HG02981 (cell line): Measurements from ENCODE around the gene NDC80.
"Not testable (repeated sequence)": the region's sequence is repeated elsewhere in the genome, so short reads cannot be mapped to it uniquely, and the experiment has no call there.

Experiments used
- ATAC-seq: cut with Tn5 transposase; IDR thresholded peaks from one replicate; pipeline ENCODE4 v1.9.1; 2021; ENCODE audit warnings: mild to moderate bottlenecking, moderate library complexity; ENCODE audit not compliant: unreplicated experiment

Gene NDC80

DNA sequence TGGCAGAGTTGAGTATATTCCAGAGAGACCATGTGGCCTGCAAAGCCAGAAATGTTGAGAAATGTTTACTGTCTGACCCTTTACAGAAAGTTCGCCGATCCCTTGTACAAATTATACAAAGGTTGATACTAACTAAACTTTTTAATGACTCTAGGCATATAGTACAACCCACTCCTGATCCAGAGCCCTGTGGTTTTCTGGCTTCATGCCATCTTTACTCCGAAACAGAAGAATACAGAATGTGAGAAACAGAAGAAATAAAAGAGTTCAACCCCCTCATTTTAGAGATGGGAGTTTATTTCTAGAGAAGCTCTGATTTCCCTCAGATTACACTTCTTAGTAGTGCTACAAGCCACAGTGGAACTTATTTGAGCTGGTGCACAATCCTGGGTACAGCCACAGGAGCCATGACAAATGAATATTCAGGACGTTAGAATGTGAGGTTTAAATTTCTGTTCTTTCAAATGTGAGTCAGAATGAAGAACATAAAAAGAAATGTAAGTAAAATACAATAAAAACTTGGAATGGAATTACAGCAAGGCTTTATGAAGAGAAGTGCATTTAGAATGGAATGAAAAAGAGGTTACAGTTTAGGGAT, 46.1 kb downstream of the NDC80 start:
- ATAC-seq, result no peak

GRCh38 chr18:2618009-2618408, 46.7 kb downstream of the NDC80 start:
- ATAC-seq, result no peak

GRCh38 chr18:2625217-2625616, 53.9 kb downstream of the NDC80 start:
- ATAC-seq, result no peak

GRCh38 chr18:2627821-2628276, 56.5 kb downstream of the NDC80 start:
- peak; percentile 56 for ATAC-seq

- ATAC-seq, result no peak
Observed at GRCh38 chr18:2629003-2629402, 57.6 kb downstream of the NDC80 start.

DNA sequence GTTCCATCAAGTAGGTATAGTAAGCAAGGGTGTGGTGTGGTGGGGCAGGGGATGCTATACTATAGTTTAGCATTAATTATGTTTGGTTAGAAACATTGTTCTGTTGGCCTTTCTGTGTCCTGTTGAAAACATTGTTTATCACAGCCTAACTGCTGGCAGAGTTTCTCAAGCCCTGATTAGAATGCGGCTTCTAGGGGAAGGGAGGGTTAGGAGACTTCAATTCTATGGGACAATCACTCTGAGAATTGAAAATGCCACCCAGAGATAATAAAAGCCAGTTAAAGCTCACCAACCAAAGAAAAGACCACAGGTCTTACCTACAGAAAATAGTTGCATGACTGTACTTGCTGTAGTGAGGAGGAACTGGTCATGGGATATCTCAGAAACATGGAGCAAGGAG, 64.2 kb downstream of the NDC80 start:
- ATAC-seq, result no peak

DNA sequence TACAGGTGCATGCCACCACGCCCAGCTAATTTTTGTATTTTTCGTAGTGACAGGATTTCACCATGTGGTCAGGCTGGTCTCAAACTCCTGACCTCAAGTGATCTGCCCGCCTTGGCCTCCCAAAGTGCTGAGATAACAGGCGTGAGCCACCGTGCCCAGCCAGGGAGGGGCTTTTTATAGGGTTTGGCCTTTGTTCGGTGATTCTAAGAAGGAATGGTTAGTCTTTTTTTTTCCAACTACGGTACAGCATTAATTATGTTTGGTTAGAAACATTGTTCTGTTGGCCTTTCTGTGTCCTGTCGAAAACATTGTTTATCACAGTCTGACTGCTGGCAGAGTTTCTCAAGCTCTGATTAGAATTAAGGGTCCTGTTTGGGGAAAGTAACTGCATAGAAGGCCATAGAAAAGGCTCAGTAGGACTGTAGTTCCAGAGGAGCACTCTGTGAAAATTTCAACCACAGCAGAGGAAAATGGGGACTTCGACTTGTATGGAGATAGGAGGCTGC, 64.8 kb downstream of the NDC80 start:
- peak; percentile 21 for ATAC-seq

- ATAC-seq, result peak; percentile 72
Observed at GRCh38 chr18:2641638-2642037, 70.3 kb downstream of the NDC80 start.

GRCh38 chr18:2642771-2643170, 71.4 kb downstream of the NDC80 start:
- ATAC-seq, result no peak

- ATAC-seq, result no peak
Observed at GRCh38 chr18:2644535-2644934, 73.2 kb downstream of the NDC80 start.

DNA sequence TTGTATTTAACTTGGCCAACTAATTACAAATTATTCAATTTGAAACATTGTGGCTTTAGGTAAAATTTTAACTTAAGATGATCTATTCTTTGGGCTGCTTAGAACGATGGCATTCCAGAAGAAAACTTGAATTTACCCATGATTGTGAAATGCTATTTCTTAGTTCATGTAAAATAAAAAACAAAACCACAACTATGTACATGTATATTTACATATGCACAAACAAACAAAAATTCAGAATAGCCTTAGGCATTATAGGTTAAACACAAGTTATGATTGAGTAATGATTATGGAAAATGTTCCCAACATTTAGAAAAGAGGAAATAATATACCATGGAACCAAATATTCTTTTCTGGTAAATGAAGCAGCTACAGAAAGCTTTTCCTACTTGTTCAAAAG, 80.6 kb downstream of the NDC80 start:
- no peak for ATAC-seq

DNA sequence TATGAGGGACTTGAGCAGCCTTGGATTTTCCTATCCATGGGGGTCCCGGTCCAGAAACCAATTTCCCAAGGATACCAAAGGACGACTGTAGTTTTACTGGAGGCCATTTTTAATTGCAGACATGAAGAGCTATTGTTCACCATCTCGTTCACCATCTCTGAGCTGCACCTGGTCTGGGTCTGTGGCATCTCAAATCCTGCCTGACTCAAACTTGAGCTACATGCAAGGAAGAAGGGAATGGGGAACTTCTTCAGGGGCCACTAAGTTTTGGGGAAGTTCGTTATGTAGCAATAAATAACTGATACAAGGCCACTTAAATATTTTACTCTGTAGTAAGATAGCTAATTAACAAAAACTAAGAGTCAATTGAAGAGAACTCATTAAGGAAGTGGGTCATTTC, 82.1 kb downstream of the NDC80 start:
- no peak for ATAC-seq

DNA sequence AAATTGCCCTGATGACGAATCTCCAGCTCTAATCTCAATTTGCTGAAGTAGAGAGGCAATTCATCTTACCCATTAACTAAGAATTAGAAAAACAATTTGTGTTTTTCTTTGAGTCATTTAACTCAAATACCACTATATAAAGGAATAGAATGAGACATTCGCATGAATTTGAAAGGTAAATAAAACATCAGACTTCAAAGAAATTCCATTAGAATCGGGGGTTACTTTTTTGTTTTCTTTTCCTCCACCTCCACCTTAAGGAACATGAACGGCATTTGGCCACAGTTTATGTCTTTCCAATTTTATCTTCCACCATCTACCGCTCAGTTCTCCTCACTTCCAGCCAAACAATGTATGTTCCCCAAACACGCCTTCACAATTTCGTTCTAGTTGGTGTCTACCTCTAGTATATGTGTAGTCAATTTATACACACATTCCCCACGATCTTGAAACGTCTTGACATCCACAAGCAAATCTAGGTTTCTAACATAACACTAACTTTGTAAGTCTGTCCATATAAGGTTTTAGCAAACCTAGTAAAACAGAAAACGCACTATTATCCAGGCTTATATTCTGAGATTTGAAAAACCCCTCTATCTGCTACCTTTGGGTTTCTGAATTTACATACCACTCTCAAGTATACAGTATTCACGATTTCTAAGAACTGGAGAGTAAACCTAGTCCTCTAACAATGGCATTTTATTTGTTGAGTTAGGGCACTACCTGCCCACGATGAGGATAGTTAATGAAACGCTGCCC, 83.0 kb downstream of the NDC80 start:
- no peak for ATAC-seq

DNA sequence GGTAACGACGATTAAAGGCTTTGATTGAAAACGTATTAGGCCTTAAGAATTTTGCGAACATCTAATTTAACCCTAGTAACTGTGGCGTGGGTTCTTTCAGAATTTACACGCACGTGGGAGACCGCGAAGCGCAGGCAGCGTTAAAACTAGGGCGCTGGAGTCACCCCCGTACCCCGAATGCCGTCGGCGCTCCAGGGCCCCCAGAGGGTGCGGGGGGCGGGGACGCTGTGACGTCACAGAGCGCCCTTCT, 83.5 kb downstream of the NDC80 start:
- ATAC-seq, result peak; percentile 34

- ATAC-seq, result peak; percentile 72
Observed at GRCh38 chr18:2655178-2655953, 84.0 kb downstream of the NDC80 start, which contains the start of gene SMCHD1. Gene SMCHD1 (plus strand): TSS chr18:2655726. CDS start chr18:2656076, 350 bp downstream.

- ATAC-seq, result peak; percentile 21
Observed at GRCh38 chr18:2655954-2656236, 84.5 kb downstream of the NDC80 start.

DNA sequence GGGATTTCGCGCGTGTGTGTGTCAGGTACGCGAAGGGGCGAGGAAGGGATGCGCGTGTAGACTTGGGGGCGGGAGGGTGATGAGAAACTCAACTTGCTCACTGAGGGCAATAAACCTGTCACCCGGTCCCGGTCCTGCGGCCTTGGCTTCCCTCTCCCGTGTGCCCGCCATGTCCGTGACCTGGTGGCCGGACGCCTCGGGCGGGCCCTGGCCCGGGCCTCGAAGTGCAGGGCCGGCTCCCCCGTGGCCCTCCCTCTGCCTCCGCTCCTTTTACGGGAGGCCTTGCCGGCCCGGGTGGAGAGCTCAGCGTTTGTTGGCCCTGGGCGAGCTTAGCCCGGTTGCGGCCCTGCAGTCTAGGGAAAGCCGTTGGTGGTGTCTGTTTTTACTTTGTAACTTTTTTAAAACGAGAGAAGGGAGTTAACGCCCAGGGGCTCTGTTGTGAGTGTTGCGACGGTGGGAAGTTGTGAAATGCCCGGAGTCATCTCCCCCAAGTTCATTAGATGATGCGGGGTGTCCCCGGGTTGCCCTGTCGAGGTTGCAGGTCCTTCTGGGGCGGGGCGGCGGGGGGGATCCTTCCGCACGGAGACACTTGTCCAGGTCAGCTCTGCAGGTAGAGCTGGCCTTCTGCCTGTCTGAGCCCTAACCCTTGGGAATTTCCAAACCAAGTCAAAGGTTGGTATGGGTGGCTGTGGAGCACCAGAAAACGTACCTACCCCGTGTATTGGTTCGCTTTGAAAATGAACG, 85.1 kb downstream of the NDC80 start:
- peak; percentile 8 for ATAC-seq

GRCh38 chr18:2656981-2657512, 85.7 kb downstream of the NDC80 start:
- ATAC-seq, result no peak

DNA sequence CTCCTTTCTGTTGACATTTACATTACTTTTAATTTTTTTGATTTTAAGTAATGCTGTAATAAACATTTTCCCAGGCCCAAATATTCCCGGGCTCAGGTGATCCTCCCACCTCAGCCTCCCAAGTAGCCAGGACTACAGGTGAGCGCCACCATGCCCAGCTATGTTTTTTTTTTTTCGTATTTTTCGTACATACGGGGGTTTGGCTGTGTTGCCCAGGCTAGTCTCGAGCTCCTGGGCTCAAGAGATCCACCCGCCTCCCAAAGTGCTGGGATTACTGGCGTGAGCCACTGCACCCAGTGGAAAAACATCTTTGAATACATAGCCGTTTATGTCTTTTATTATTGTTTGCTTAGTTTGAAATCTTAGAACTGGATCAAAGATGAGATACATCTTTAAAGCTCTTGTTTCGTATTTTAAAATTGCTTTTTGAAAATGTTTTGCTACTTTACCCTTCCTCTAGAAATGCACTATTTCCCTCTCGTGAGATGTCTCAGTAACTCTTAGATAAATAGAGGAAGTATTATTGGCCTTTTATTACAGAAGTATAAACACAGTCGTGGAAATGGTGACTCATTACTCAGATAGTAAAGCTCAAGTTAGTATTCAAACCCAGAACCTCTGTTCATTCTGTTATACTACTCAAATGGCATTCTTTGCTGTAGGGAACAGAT, 86.6 kb downstream of the NDC80 start:
- no peak for ATAC-seq

- not testable (repeated sequence) for ATAC-seq
Observed at GRCh38 chr18:2660849-2661248, 89.5 kb downstream of the NDC80 start.
